ENCODE data around the gene ASF1A.

Gene ASF1A

DNA sequence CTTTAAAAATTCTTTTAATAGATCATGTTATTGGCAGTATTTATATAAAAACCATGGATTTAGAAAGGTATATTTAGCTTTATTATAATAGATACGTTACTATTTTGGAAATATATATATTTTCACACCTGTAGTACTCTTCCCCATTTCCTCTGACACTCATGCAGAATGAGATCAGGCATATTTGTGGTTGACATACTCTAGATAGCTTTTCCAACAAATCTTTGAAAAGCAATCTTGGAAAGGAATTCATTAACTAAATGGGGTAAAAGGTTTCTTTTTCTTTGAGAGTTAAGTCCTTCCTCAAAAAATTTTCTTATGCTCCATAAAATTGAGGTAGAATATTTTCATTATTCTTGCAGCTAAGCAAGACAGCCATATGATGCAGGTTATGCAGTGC, 14.5 kb downstream of the ASF1A start:
- CTCF ChIA-PET = no interaction called here
- H3K9me3 Mint-ChIP-seq = no peaks in the 10 kb centered on the region
- H3K27me3 Mint-ChIP-seq = no peaks in the 10 kb centered on the region
- no peak for DNase-seq
- no peak overlapping the region for H3K4me3 Mint-ChIP-seq
- no peak overlapping the region for H3K27ac Mint-ChIP-seq
- peaks cover 65% of the 10 kb centered on the region for H3K36me3 Mint-ChIP-seq
- peaks cover 26% of the 10 kb centered on the region for H3K4me1 Mint-ChIP-seq

DNA sequence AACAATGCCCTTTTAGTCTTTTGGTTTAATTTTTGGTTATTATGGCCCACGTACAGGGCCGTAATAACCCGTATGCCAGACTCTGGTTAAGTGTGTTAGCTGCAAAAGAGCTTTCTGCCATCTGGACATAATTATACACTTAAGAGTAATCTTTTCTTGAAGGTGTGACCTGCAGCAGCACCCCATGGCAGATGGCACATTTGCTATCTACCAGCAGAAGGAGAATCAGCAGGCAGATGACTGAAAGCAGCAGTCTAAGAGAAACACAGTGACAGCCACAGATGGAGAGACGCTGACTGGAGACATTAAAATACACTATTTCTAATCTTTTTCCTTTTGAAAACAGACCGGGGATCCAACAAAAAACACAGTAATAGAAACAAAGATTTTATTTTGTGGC, 18.7 kb downstream of the ASF1A start:
- CTCF ChIA-PET = no interaction called here
- peak overlapping the region; percentile 6 for H3K27ac Mint-ChIP-seq
- peaks cover 55% of the 10 kb centered on the region for H3K36me3 Mint-ChIP-seq
- DNase-seq = no peak
- H3K27me3 Mint-ChIP-seq = no peaks in the 10 kb centered on the region
- H3K4me3 Mint-ChIP-seq = no peak overlapping the region
- no peaks in the 10 kb centered on the region for H3K4me1 Mint-ChIP-seq
- no peaks in the 10 kb centered on the region for H3K9me3 Mint-ChIP-seq

DNA sequence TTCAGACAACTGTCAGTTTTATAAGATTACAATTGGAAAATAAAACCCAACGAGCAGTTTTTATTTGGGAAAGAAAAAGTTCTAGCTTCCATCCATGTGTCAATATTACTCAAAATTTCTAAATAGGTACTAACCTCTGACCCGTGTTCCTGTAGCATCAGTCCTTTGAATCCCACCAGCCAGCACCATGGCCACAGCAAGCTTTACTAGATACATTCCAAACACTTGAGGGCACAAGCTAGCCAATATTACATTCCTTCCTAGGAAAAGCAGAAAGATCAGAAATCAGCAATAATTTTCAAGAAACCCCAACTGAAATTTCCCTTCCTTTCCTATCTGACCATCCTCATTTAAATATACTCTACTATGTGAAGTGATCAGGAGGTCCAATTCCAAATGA, 19.2 kb downstream of the ASF1A start:
- no peaks in the 10 kb centered on the region for H3K9me3 Mint-ChIP-seq
- H3K4me1 Mint-ChIP-seq = no peaks in the 10 kb centered on the region
- CTCF ChIA-PET = interaction anchor here (0.6 kb wide), 1 partner anchor 17 kb away, joined by 3 read pairs; no protein-coding TSS in a partner anchor
- no peaks in the 10 kb centered on the region for H3K27me3 Mint-ChIP-seq
- H3K4me3 Mint-ChIP-seq = no peak overlapping the region
- H3K27ac Mint-ChIP-seq = no peak overlapping the region
- DNase-seq = no peak
- peaks cover 53% of the 10 kb centered on the region for H3K36me3 Mint-ChIP-seq

DNA sequence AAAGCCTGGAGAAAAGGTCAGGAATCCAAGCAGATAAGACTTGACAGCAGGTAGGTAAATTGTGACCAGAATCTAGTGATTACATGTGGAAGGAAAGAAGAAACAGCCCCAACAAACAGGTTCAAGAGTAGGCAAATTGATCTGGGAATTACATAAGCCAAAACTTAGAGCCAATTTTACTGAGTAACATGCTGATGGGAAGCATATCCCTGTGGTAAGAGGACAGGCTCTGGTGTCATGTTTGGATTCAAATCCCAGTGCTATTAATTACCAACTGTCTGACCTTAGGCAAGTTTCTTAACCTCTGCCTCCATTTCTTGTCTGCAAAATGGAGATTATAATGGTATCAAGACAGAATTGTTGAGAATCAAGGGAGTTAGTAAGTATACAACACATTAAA, 20.6 kb downstream of the ASF1A start:
- H3K27ac Mint-ChIP-seq = no peak overlapping the region
- no peaks in the 10 kb centered on the region for H3K4me1 Mint-ChIP-seq
- no peaks in the 10 kb centered on the region for H3K9me3 Mint-ChIP-seq
- no peak overlapping the region for H3K4me3 Mint-ChIP-seq
- CTCF ChIA-PET = no interaction called here
- H3K36me3 Mint-ChIP-seq = peaks cover 55% of the 10 kb centered on the region
- no peak for DNase-seq
- H3K27me3 Mint-ChIP-seq = no peaks in the 10 kb centered on the region

DNA sequence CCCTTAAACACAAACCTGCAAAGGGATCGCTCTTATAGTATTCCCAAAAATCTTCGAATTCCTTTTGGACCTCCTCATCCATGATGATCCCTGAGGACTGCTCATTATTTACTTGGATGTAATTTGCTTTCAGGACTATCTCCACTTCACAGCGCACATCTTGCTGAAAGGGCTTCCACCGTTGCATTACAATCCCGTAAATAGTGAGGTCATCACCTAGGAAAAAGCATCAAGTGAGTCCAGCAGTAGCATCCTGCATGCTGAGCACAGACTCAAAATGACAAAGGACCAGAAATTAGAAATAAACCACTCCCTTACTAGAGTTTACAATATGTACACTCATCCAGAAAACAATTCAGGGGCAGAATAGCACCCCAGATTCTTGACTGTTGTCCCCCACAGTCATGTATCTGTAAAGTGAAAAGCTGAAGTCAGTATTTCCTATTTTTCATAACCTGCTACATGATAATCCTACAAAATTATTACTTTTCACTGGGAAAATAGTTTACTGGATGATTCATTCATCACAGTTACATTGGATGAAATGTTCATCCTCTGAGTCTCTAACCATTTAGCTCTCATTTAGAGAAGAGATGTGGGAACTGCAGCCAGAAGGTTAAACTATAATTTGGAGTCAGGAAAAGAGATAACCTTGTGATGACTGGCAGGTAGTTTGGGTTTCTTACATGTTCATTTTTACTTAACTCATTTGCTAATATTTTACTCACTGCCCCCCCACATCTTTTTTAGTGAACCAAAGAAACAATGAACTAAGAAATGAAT, 23.8 kb downstream of the ASF1A start:
- Mint-ChIP-seq H3K9me3 (no peaks in the 10 kb centered on the region), H3K4me3 (no peak overlapping the region), H3K36me3 (peaks cover 65% of the 10 kb centered on the region), H3K4me1 (no peaks in the 10 kb centered on the region), H3K27me3 (no peaks in the 10 kb centered on the region), H3K27ac (no peak overlapping the region)
- no peak for DNase-seq
- CTCF ChIA-PET = no interaction called here

DNA sequence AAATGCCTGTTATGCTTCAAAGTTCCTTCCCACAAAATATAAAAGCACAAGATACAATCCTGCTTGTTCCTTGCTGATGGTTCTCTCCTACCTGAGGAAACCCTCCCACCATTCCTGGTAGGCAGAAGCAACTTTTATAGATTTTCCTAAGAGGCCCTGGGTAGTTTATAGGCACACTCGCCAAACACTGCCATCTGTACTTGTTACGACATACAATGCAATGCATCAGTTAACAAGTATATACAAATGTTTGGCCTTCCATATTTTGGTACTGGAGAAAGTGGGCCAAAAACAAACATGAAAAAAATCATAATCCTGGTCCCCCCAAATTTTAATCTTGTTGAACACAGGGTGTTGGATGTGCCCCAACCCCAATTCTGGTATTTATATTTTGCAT, 24.4 kb downstream of the ASF1A start:
- CTCF ChIA-PET = no interaction called here
- H3K4me1 Mint-ChIP-seq = no peaks in the 10 kb centered on the region
- H3K27ac Mint-ChIP-seq = no peak overlapping the region
- no peaks in the 10 kb centered on the region for H3K9me3 Mint-ChIP-seq
- no peak overlapping the region for H3K4me3 Mint-ChIP-seq
- H3K36me3 Mint-ChIP-seq = peaks cover 62% of the 10 kb centered on the region
- no peaks in the 10 kb centered on the region for H3K27me3 Mint-ChIP-seq
- DNase-seq = no peak

DNA sequence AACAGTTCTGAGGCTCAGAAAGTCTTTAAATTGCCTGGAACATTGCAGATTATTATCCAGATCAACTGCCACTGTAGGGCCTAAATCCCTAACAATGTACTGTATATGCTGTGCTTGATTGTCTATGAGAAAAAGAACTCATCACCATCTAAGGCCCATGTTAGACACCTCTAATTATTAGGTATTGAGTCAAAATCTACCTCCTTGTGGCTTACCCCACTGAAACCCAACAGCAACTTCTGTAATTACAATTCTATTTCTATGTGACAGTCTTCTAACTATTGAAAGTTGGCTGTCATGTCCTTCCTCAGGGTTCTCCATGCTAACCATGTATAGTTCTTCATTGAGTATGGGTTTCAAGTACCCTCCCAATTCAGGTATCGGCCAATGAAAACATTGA, 27.1 kb downstream of the ASF1A start:
- H3K4me3 Mint-ChIP-seq = no peak overlapping the region
- H3K4me1 Mint-ChIP-seq = peaks cover 2% of the 10 kb centered on the region
- no peak overlapping the region for H3K27ac Mint-ChIP-seq
- H3K9me3 Mint-ChIP-seq = no peaks in the 10 kb centered on the region
- DNase-seq = no peak
- H3K36me3 Mint-ChIP-seq = peaks cover 54% of the 10 kb centered on the region
- CTCF ChIA-PET = no interaction called here
- no peaks in the 10 kb centered on the region for H3K27me3 Mint-ChIP-seq

DNA sequence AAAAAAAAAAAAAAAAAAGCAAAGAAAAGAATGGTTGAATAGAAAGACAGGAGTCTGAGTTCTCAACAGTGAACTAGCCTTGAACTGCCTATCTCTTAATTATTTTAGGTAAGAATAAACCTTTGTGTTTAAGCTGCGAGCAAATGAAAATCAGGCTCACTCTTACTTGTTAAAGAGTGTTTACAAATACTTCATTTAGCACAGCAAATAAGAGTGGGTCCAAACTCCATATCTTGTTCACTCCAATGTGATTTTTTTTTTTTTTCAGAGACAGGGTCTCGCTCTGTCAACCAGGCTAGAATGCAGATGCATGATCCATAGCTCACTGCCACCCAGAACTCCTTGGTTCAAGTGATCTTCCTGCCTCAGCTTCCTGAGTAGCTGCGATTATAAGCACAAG, 29.1 kb downstream of the ASF1A start:
- no peaks in the 10 kb centered on the region for H3K27me3 Mint-ChIP-seq
- CTCF ChIA-PET = interaction anchor here (1.0 kb wide), 1 partner anchor 26 kb away, joined by 4 read pairs; no protein-coding TSS in a partner anchor
- H3K36me3 Mint-ChIP-seq = peaks cover 59% of the 10 kb centered on the region
- no peak overlapping the region for H3K4me3 Mint-ChIP-seq
- no peaks in the 10 kb centered on the region for H3K9me3 Mint-ChIP-seq
- no peak overlapping the region for H3K27ac Mint-ChIP-seq
- peaks cover 2% of the 10 kb centered on the region for H3K4me1 Mint-ChIP-seq
- no peak for DNase-seq

DNA sequence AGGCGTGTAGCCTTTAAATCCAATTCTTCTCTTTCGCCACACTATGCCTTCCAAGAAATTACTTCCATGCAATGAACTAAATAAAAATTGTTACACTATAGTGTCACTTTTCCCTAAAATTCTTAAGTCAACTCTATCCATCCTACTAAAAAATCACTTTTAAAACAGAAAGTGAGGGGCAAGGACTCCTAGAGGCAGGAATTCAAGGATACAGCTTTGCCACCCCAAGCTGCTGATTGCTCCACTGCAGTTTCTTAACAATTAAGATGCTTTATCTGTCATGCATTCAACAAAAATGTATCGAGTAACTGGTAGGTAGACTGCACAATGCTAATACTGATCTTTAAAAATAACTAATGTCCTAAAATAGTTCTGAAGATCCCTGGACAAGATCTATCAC, 36.7 kb downstream of the ASF1A start:
- CTCF ChIA-PET = interaction anchor here (0.7 kb wide), 1 partner anchor 75 kb away, joined by 3 read pairs; no protein-coding TSS in a partner anchor
- no peak for DNase-seq
- no peak overlapping the region for H3K27ac Mint-ChIP-seq
- no peaks in the 10 kb centered on the region for H3K27me3 Mint-ChIP-seq
- peaks cover 25% of the 10 kb centered on the region for H3K36me3 Mint-ChIP-seq
- no peak overlapping the region for H3K4me3 Mint-ChIP-seq
- H3K9me3 Mint-ChIP-seq = no peaks in the 10 kb centered on the region
- peaks cover 23% of the 10 kb centered on the region for H3K4me1 Mint-ChIP-seq

DNA sequence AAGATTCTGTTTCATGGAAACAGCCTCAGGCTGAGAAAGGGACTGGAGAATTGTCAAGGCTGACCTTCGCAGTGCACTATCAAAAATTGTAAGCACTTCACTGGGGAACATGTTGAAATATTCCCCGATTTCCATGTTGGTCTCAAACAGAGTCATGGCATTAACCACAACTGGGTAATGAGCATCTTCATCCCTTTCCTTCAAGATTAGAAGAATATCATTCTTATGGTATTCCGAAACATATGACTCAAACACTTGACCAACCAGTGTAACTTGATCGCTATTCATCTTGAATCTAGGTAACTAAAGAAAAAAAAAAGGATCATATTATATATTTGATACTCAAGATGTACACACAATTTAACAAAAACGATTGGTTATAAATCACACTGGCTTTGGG, 37.5 kb downstream of the ASF1A start:
- Mint-ChIP-seq H3K27me3 (no peaks in the 10 kb centered on the region), H3K9me3 (peaks cover 3% of the 10 kb centered on the region), H3K4me1 (peaks cover 25% of the 10 kb centered on the region), H3K4me3 (no peak overlapping the region), H3K36me3 (peaks cover 24% of the 10 kb centered on the region), H3K27ac (no peak overlapping the region)
- no peak for DNase-seq
- CTCF ChIA-PET = no interaction called here

DNA sequence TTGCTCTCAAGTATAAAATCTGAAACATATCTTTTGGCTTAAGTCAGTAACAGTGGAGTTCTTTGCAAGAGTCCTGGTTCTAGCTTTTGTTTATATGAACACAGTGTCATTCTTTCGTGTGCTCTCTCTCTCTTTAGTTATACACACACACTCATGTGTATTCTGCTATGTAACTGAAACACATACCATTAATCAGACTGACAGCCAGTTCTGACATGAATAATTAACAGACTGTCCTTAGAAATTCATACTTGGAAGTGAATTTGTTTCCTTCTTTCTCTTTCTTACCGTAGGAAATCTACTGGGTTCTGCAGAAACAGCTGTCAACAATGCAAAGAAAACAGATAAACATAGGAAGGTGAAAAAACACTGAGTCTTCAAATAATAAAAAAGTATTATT, 38.5 kb downstream of the ASF1A start:
- H3K27me3 Mint-ChIP-seq = no peaks in the 10 kb centered on the region
- CTCF ChIA-PET = no interaction called here
- H3K4me1 Mint-ChIP-seq = peaks cover 25% of the 10 kb centered on the region
- DNase-seq = no peak
- no peak overlapping the region for H3K27ac Mint-ChIP-seq
- H3K36me3 Mint-ChIP-seq = peaks cover 29% of the 10 kb centered on the region
- no peak overlapping the region for H3K4me3 Mint-ChIP-seq
- H3K9me3 Mint-ChIP-seq = peaks cover 8% of the 10 kb centered on the region

DNA sequence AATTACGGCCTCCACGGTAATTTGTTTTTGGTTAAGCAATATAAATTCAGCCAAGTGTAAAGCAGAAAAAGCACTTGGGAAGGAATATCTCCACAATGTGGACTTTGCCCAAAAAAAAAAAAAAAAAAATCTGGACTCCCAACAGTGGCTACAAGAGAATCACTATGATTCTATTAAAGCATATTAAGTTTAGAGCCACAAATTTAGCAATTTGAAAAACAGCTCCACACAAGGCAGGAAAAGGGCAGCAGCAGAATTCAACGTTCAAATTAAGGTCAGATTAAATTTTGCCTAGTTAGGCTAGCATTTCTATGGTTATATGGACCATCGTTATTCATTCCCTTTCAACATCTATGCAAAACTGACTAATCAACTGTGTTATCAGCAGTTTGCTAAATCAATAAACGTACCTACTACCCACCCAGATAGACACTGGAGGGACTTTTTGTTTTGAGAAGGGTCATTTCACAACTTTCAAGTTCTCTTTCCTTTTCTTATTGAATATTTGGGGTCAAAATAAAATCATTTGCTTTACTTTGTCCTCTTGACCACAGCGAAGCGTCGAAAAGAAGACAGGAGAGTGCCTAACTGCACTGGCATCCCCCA, 40.0 kb downstream of the ASF1A start:
- peak overlapping the region; percentile 83 for H3K4me3 Mint-ChIP-seq
- DNase-seq = no peak
- H3K27me3 Mint-ChIP-seq = no peaks in the 10 kb centered on the region
- H3K36me3 Mint-ChIP-seq = peaks cover 30% of the 10 kb centered on the region
- CTCF ChIA-PET = interaction anchor here (0.7 kb wide), 1 partner anchor 368 kb away, joined by 4 read pairs; no protein-coding TSS in a partner anchor
- H3K27ac Mint-ChIP-seq = peak overlapping the region; percentile 87
- peaks cover 8% of the 10 kb centered on the region for H3K9me3 Mint-ChIP-seq
- H3K4me1 Mint-ChIP-seq = peaks cover 25% of the 10 kb centered on the region

DNA sequence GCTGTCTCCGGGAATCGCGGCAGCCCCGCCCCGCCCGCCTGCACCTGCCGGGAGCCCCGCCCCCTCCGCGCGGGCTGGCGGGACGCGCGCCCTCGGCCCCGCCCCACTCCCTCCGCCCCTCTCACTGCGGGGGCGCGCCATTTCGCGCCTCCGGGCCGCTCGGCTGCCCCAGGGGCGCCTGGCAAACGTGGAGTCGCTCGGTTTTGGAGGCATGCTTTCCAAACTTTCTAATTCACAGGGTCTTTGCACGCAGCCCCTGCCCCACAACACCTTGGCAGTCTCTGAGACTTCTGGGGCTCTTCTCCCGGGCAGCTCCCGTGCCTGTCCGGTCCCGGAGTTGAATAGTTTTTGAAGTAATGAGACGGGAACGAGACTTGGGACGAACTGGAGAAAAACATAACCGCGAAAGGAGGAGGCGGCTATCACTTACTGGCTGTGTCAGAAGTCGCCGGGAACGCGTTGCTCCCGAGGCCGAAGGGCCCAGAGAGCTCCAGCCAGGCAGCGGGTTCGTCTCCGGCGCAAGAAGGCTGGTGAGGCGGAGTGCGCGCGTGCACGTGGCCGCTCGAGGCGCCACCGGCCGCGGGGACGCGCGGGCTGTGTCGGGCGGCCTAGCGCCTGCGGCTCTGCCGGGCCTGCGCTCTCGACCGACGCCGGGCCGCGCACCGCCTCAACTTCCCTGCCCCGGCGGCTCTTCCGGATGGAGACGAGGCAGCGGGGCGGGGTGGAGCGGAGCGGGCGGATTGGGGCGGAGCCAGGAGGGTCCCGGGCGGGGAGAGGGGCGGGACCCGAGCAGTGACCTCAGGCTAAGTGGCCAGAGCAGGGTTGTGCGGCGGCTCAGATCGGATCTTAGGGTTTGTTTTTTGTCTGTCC, 40.7 kb downstream of the ASF1A start, which contains the start of gene MCM9:
TSS of gene MCM9 (minus strand) at position 699 of the 870 bp plus-strand sequence. CDS start 3,436 bp downstream, outside the sequence.
- Mint-ChIP-seq H3K27ac (peak within 1 kb of the TSS; percentile 94), H3K27me3 (no peaks in the 10 kb centered on the region), H3K4me1 (peaks cover 25% of the 10 kb centered on the region), H3K4me3 (peak within 1 kb of the TSS; percentile 83), H3K9me3 (peaks cover 8% of the 10 kb centered on the region), H3K36me3 (peaks cover 33% of the 10 kb centered on the region)
- DNase-seq = peak; percentile 89
- CTCF ChIA-PET = interaction anchor here (0.7 kb wide), 1 partner anchor 369 kb away, joined by 4 read pairs; no protein-coding TSS in a partner anchor

DNA sequence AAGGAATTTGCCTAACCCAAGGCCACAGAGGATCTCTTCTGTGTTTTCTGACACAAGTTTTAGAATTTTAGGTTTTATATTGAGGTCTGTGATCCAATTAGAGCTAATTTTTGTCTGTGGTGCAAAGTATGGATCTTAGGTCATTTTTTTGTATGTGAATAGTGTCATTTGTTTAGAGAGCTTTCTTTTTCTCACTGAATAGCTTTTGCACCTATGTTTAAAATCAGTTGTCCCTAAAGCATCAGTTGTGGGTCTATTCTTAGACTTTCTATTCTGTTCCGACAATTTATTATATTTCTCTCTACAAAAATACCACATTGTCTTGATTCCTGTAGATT, 41.3 kb downstream of the ASF1A start:
- Mint-ChIP-seq H3K4me1 (peaks cover 25% of the 10 kb centered on the region), H3K9me3 (peaks cover 8% of the 10 kb centered on the region), H3K27me3 (no peaks in the 10 kb centered on the region), H3K27ac (peak overlapping the region; percentile 94), H3K36me3 (peaks cover 33% of the 10 kb centered on the region), H3K4me3 (peak overlapping the region; percentile 83)
- DNase-seq = no peak
- CTCF ChIA-PET = no interaction called here
